Renal pelvis (tissue), 12 donors: Measurements from ENCODE around the gene TMEM248. TPM values are rescaled to one million over a fixed set of nuclear protein-coding genes. Genes with fewer than 3 reads are reported as not detected.
"Not testable (repeated sequence)": the region's sequence is repeated elsewhere in the genome, so short reads cannot be mapped to it uniquely, and the experiment has no call there.

Experiments
- DNase-seq: peaks from one replicate; pipeline ENCODE4 v3.0.0-alpha.2; 2013
- long read RNA-seq, 16 experiments: transcript quantifications; one replicate each; lab custom pipeline, GENCODE V29; 2026
- polyA plus RNA-seq, 3 donors: library from polyadenylated mRNA; unstranded; fragments of 120-200 nt; gene quantifications; one replicate each; pipeline ENCODE4 v1.2.1, GENCODE V29; 2013; ENCODE audit not compliant: insufficient read length in 3 of 3

TMEM248 gene
- 10 to 100 TPM; 68.7 to 78.2 (median 72.5) TPM for polyA plus RNA-seq
- long read RNA-seq, donor 1, full-length matches to known transcripts = 31 of 40 reads
- long read RNA-seq, donor 1, partial matches to known transcripts = 9 of 40 reads
- long read RNA-seq, donor 1, other reads (novel, unspliced or antisense) = 0 of 40 reads
- long read RNA-seq, donor 2, full-length matches to known transcripts = 22 of 303 reads
- long read RNA-seq, donor 2, partial matches to known transcripts = 143 of 303 reads
- long read RNA-seq, donor 2, other reads (novel, unspliced or antisense) = 138 of 303 reads
- long read RNA-seq, donor 3, full-length matches to known transcripts = 16 of 36 reads
- long read RNA-seq, donor 3, partial matches to known transcripts = 20 of 36 reads
- long read RNA-seq, donor 3, other reads (novel, unspliced or antisense) = 0 of 36 reads
- long read RNA-seq, donor 4, full-length matches to known transcripts = 15 of 35 reads
- long read RNA-seq, donor 4, partial matches to known transcripts = 20 of 35 reads
- long read RNA-seq, donor 4, other reads (novel, unspliced or antisense) = 0 of 35 reads
- long read RNA-seq, donor 5, full-length matches to known transcripts = 14 of 32 reads
- long read RNA-seq, donor 5, partial matches to known transcripts = 18 of 32 reads
- long read RNA-seq, donor 5, other reads (novel, unspliced or antisense) = 0 of 32 reads
- long read RNA-seq, donor 6, full-length matches to known transcripts = 32 of 51 reads
- long read RNA-seq, donor 6, partial matches to known transcripts = 19 of 51 reads
- long read RNA-seq, donor 6, other reads (novel, unspliced or antisense) = 0 of 51 reads
- long read RNA-seq, donor 7, full-length matches to known transcripts = 21 of 52 reads
- long read RNA-seq, donor 7, partial matches to known transcripts = 31 of 52 reads
- long read RNA-seq, donor 7, other reads (novel, unspliced or antisense) = 0 of 52 reads
- long read RNA-seq, donor 8, full-length matches to known transcripts = 16 of 38 reads
- long read RNA-seq, donor 8, partial matches to known transcripts = 22 of 38 reads
- long read RNA-seq, donor 8, other reads (novel, unspliced or antisense) = 0 of 38 reads
- long read RNA-seq, donor 9, full-length matches to known transcripts = 28 of 56 reads
- long read RNA-seq, donor 9, partial matches to known transcripts = 28 of 56 reads
- long read RNA-seq, donor 9, other reads (novel, unspliced or antisense) = 0 of 56 reads
- long read RNA-seq, donor 10, full-length matches to known transcripts = 23 of 56 reads
- long read RNA-seq, donor 10, partial matches to known transcripts = 33 of 56 reads
- long read RNA-seq, donor 10, other reads (novel, unspliced or antisense) = 0 of 56 reads
- long read RNA-seq, donor 11, full-length matches to known transcripts = 20 of 39 reads
- long read RNA-seq, donor 11, partial matches to known transcripts = 19 of 39 reads
- long read RNA-seq, donor 11, other reads (novel, unspliced or antisense) = 0 of 39 reads
- long read RNA-seq, donor 12, full-length matches to known transcripts = 53 of 326 reads
- long read RNA-seq, donor 12, partial matches to known transcripts = 257 of 326 reads
- long read RNA-seq, donor 12, other reads (novel, unspliced or antisense) = 16 of 326 reads
- long read RNA-seq, donor 13, full-length matches to known transcripts = 23 of 48 reads
- long read RNA-seq, donor 13, partial matches to known transcripts = 25 of 48 reads
- long read RNA-seq, donor 13, other reads (novel, unspliced or antisense) = 0 of 48 reads
- long read RNA-seq, donor 14, full-length matches to known transcripts = 37 of 110 reads
- long read RNA-seq, donor 14, partial matches to known transcripts = 73 of 110 reads
- long read RNA-seq, donor 14, other reads (novel, unspliced or antisense) = 0 of 110 reads
- long read RNA-seq, donor 15, full-length matches to known transcripts = 43 of 69 reads
- long read RNA-seq, donor 15, partial matches to known transcripts = 26 of 69 reads
- long read RNA-seq, donor 15, other reads (novel, unspliced or antisense) = 0 of 69 reads
- long read RNA-seq, donor 16, full-length matches to known transcripts = 30 of 66 reads
- long read RNA-seq, donor 16, partial matches to known transcripts = 36 of 66 reads
- long read RNA-seq, donor 16, other reads (novel, unspliced or antisense) = 0 of 66 reads

- DNase-seq = peak; percentile 89
Observed at GRCh38 chr7:66920769-66921395, at the start of gene TMEM248. TMEM248 (plus strand) TSS chr7:66921225; CDS start chr7:66941866, 20,641 bp downstream.

GRCh38 chr7:66873476-66873875 is 47.5 kb upstream of the TMEM248 start:
- no peak for DNase-seq

- DNase-seq = no peak
Observed at GRCh38 chr7:66877577-66878300, 43.3 kb upstream of the TMEM248 start.

GRCh38 chr7:66878301-66878685 is 42.7 kb upstream of the TMEM248 start:
- not testable (repeated sequence) for DNase-seq

GRCh38 chr7:66880053-66880452 is 41.0 kb upstream of the TMEM248 start:
- DNase-seq = no peak

GRCh38 chr7:66880577-66880976 is 40.4 kb upstream of the TMEM248 start:
- not testable (repeated sequence) for DNase-seq

- DNase-seq = no peak
Observed at GRCh38 chr7:66883716-66884115, 37.3 kb upstream of the TMEM248 start.

- DNase-seq = not testable (repeated sequence)
Observed at GRCh38 chr7:66884556-66884955, 36.5 kb upstream of the TMEM248 start.

GRCh38 chr7:66886152-66886551 is 34.9 kb upstream of the TMEM248 start:
- no peak for DNase-seq

GRCh38 chr7:66888223-66888622 is 32.8 kb upstream of the TMEM248 start:
- not testable (repeated sequence) for DNase-seq

- DNase-seq = peak; percentile 8
Observed at GRCh38 chr7:66894463-66895080, 26.5 kb upstream of the TMEM248 start.

- DNase-seq = no peak
Observed at GRCh38 chr7:66896441-66896840, 24.6 kb upstream of the TMEM248 start.

GRCh38 chr7:66899552-66900280 is 21.3 kb upstream of the TMEM248 start:
- no peak for DNase-seq

- DNase-seq = no peak
Observed at GRCh38 chr7:66901941-66902843, 18.8 kb upstream of the TMEM248 start.

GRCh38 chr7:66902844-66903180 is 18.2 kb upstream of the TMEM248 start:
- no peak for DNase-seq

- no peak for DNase-seq
Observed at GRCh38 chr7:66903360-66904062, 17.5 kb upstream of the TMEM248 start.
